AG04449 (cell line): ENCODE results near the gene CGB1.
A peak's percentile ranks its signal among the peaks of the same experiment; 100 is the strongest.

ENCODE experiments used
- CTCF ChIA-PET: fragments of 350-600 bp; formaldehyde crosslinking; extraction: SDS; loops from one replicate; lab custom pipeline; 2021; ENCODE audit warnings: antibody characterized with exemption; lab: Yijun Ruan, JAX
- POLR2A ChIA-PET: fragments of 400-600, 350-600 bp; formaldehyde crosslinking; extraction: SDS; loops from one replicate; lab custom pipeline; 2020; ENCODE audit warnings: antibody characterized with exemption, inconsistent platforms; lab: Yijun Ruan, JAX
- DNase-seq: peaks from one replicate; pipeline ENCODE4 v3.0.0-alpha.2; 2010; ENCODE audit warnings: low read depth, low spot score
- H3K4me3 ChIP-seq: 2 replicates; pipeline ENCODE4 v1.5.1; 2011; ENCODE audit warnings: low read depth, mild to moderate bottlenecking, control low read depth, low read length
- CTCF ChIP-seq: IDR thresholded peaks from one replicate; pipeline ENCODE4 v1.5.1; 2011; ENCODE audit warnings: mild to moderate bottlenecking, moderate library complexity, low read length, control low read depth, inconsistent platforms; ENCODE audit not compliant: insufficient read depth; ENCODE audit errors: missing control alignments

CGB1 gene

GRCh38 chr19:49009828-49010227, 26.9 kb downstream of the CGB1 start:
- no peak overlapping the region for H3K4me3 ChIP-seq
- POLR2A ChIA-PET = no interaction called here

GRCh38 chr19:49006905-49007304, 29.8 kb downstream of the CGB1 start:
- DNase-seq = no peak
- no peak for TF ChIP-seq CTCF
- no peak overlapping the region for H3K4me3 ChIP-seq
- ChIA-PET POLR2A (interaction anchor here (1.6 kb wide), 1 partner anchor 9 kb away, joined by 3 read pairs; no protein-coding TSS in a partner anchor), CTCF (interaction anchor here (1.0 to 11.0 kb wide), 4 partner anchors 8 to 218 kb away, joined by 3 to 146 read pairs (median 8); no protein-coding TSS in a partner anchor)

More at GRCh38 chr19:49009828-49010227, 26.9 kb downstream of the CGB1 start:
- CTCF ChIA-PET = interaction anchor here (0.6 to 11.0 kb wide), 5 partner anchors 8 to 190 kb away, joined by 3 to 146 read pairs (median 11); partner anchors contain the start of genes GYS1, LHB and RUVBL2
- TF ChIP-seq CTCF = no peak
- no peak for DNase-seq

GRCh38 chr19:49004964-49005614, 31.6 kb downstream of the CGB1 start:
- TF ChIP-seq CTCF = no peak
- DNase-seq = no peak
- CTCF ChIA-PET = interaction anchor here (2.3 to 2.6 kb wide), 2 partner anchors 12 to 13 kb away, joined by 14 to 23 read pairs; partner anchors contain the start of genes GYS1 and RUVBL2
- POLR2A ChIA-PET = no interaction called here
- H3K4me3 ChIP-seq = no peak overlapping the region

GRCh38 chr19:49004133-49004532, 32.6 kb downstream of the CGB1 start:
- no peak for DNase-seq
- no peak for TF ChIP-seq CTCF
- H3K4me3 ChIP-seq = no peak overlapping the region
- ChIA-PET POLR2A (interaction anchor here (0.5 kb wide), 1 partner anchor 292 kb away, joined by 3 read pairs; no protein-coding TSS in a partner anchor), CTCF (interaction anchor here (0.8 to 2.6 kb wide), 6 partner anchors 9 to 216 kb away, joined by 3 to 23 read pairs (median 3); partner anchors contain the start of genes GYS1 and RUVBL2)

- CTCF ChIA-PET = interaction anchor here (0.6 to 5.3 kb wide), 44 partner anchors 9 to 226 kb away, joined by 3 to 146 read pairs (median 5); partner anchors contain the start of genes CGB7, KCNA7 and PPFIA3
- TF ChIP-seq CTCF = peak; percentile 87
- POLR2A ChIA-PET = interaction anchor here (0.6 to 1.1 kb wide), 3 partner anchors 20 to 70 kb away, joined by 3 to 4 read pairs (median 3); partner anchors contain the start of gene CGB7
- H3K4me3 ChIP-seq = no peak overlapping the region
- DNase-seq = no peak
Observed at GRCh38 chr19:48999481-49000325, 37.0 kb downstream of the CGB1 start.
